GM10847 (cell line): Measurements from ENCODE around the gene ITGA4.

Source experiments
- POLR2A ChIP-seq: IDR thresholded peaks from 2 replicates; pipeline ENCODE4 v1.6.1; 2011; ENCODE audit not compliant: insufficient read length; ENCODE audit errors: extremely low read depth

Gene ITGA4

GRCh38 chr2:181454686-181455450 lies 2.3 kb upstream of the ITGA4 start:
- no peak for TF ChIP-seq POLR2A

GRCh38 chr2:181456660-181457120 lies 496 bp upstream of the ITGA4 start:
- no peak for TF ChIP-seq POLR2A

GRCh38 chr2:181457741-181458425 lies 697 bp downstream of the ITGA4 start:
- peak; percentile 56 for TF ChIP-seq POLR2A

GRCh38 chr2:181458871-181459270 lies 1.7 kb downstream of the ITGA4 start:
- TF ChIP-seq POLR2A = no peak

- no peak for TF ChIP-seq POLR2A
These were observed 2.4 kb downstream of the ITGA4 start for GRCh38 chr2:181459621-181460021.

GRCh38 chr2:181461056-181461997 lies 4.1 kb downstream of the ITGA4 start:
- TF ChIP-seq POLR2A = no peak

GRCh38 chr2:181462033-181462432 lies 4.8 kb downstream of the ITGA4 start:
- TF ChIP-seq POLR2A = no peak

GRCh38 chr2:181463588-181463987 lies 6.4 kb downstream of the ITGA4 start:
- no peak for TF ChIP-seq POLR2A

GRCh38 chr2:181464966-181465365 lies 7.8 kb downstream of the ITGA4 start:
- TF ChIP-seq POLR2A = no peak

- no peak for TF ChIP-seq POLR2A
These were observed 8.6 kb downstream of the ITGA4 start for GRCh38 chr2:181465676-181466375.

- TF ChIP-seq POLR2A = no peak
These were observed 9.7 kb downstream of the ITGA4 start for GRCh38 chr2:181466661-181467576.

- TF ChIP-seq POLR2A = no peak
These were observed 11.0 kb downstream of the ITGA4 start for GRCh38 chr2:181467966-181468707.

- no peak for TF ChIP-seq POLR2A
These were observed 11.6 kb downstream of the ITGA4 start for GRCh38 chr2:181468811-181469210.
